Fibroblast of lung (primary cell): ENCODE data around the gene MAL. TPM values are rescaled to one million over a fixed set of nuclear protein-coding genes. Genes with fewer than 3 reads are reported as not detected.

Experiments
- DNase-seq, 2 donors: peaks; one replicate each; pipeline versions ENCODE4 v3.0.0 to v3.0.0-alpha.2; 2010; ENCODE audit warnings: low read depth in 2 of 2
- H2AFZ ChIP-seq: 2 replicates; pipeline ENCODE4 v1.5.1; 2012; ENCODE audit warnings: low read length, control low read depth, inconsistent platforms
- H3K27ac ChIP-seq: 2 replicates; pipeline ENCODE4 v1.5.1; 2011; ENCODE audit warnings: low read length, control low read depth; ENCODE audit not compliant: insufficient read depth
- H3K27me3 ChIP-seq: 2 replicates; pipeline ENCODE4 v1.5.1; 2011; ENCODE audit warnings: mild to moderate bottlenecking, low read length; ENCODE audit not compliant: control insufficient read depth, insufficient read depth
- H3K36me3 ChIP-seq: 2 replicates; pipeline ENCODE4 v1.5.1; 2011; ENCODE audit warnings: low read length; ENCODE audit not compliant: control insufficient read depth, insufficient read depth
- H3K4me1 ChIP-seq: 2 replicates; pipeline ENCODE4 v1.5.1; 2011; ENCODE audit warnings: low read length; ENCODE audit not compliant: control insufficient read depth, insufficient read depth; ENCODE audit errors: extremely low read depth
- H3K4me2 ChIP-seq: 2 replicates; pipeline ENCODE4 v1.5.1; 2011; ENCODE audit warnings: low read length, control low read depth; ENCODE audit not compliant: insufficient read depth; ENCODE audit errors: extremely low read depth
- H3K4me3 ChIP-seq, 4 experiments: fragments of 200-600 bp in 1 of 4; sonication (generic) in 1 of 4; replicated peaks in 1 of 4; 2 replicates each; pipeline ENCODE4 v1.5.1; 2011 to 2016; ENCODE audit warnings: low read length in 4 of 4, low read depth in 3 of 4, mild to moderate bottlenecking in 3 of 4, control low read depth in 2 of 4, inconsistent platforms in 1 of 4, mixed read lengths in 1 of 4; ENCODE audit not compliant: insufficient read depth in 1 of 4; ENCODE audit errors: control extremely low read depth in 1 of 4
- H3K79me2 ChIP-seq: 2 replicates; pipeline ENCODE4 v1.5.1; 2012; ENCODE audit warnings: mild to moderate bottlenecking, low read length, inconsistent platforms; ENCODE audit not compliant: control insufficient read depth, insufficient read depth
- H3K9ac ChIP-seq: 2 replicates; pipeline ENCODE4 v1.5.1; 2011; ENCODE audit warnings: mild to moderate bottlenecking, low read length, control low read depth; ENCODE audit not compliant: insufficient read depth
- H3K9me3 ChIP-seq: 2 replicates; pipeline ENCODE4 v1.5.1; 2012; ENCODE audit warnings: low read depth, low read length; ENCODE audit not compliant: control insufficient read depth, insufficient read depth
- H4K20me1 ChIP-seq: 2 replicates; pipeline ENCODE4 v1.5.1; 2011; ENCODE audit warnings: low read length; ENCODE audit not compliant: control insufficient read depth, insufficient read depth; ENCODE audit errors: extremely low read depth
- EZH2 ChIP-seq: IDR thresholded peaks from 2 replicates; pipeline ENCODE4 v1.5.1; 2012; ENCODE audit warnings: low read length, control low read depth, mild to moderate bottlenecking; ENCODE audit errors: missing control alignments
- polyA plus RNA-seq, 2 donors: library from polyadenylated mRNA; depleted of rRNA in 1 of 2; stranded (reverse) in 1 of 2; unstranded in 1 of 2; fragments of >200 nt; gene quantifications; 2 replicates each; pipeline ENCODE4 v1.2.1, GENCODE V29; 2011 to 2012; ENCODE audit warnings: missing spikeins in 1 of 2
- total RNA-seq: library from RNA; depleted of rRNA; stranded (reverse); fragments of >200 nt; gene quantifications from 2 replicates; pipeline ENCODE4 v1.2.1, GENCODE V29; 2014
- TF ChIP-seq, protein P1 (sequence below), 2 donors: IDR thresholded peaks in 1 of 2; conservative IDR thresholded peaks in 1 of 2; 1 replicate in 1 of 2; 2 replicates in 1 of 2; pipeline ENCODE4 v1.5.1; 2011 to 2012; ENCODE audit warnings: low read length in 2 of 2, control low read depth in 1 of 2, inconsistent platforms in 1 of 2, low read depth in 1 of 2, mild to moderate bottlenecking in 1 of 2

MAL gene
- total and polyA plus RNA-seq, 2 donors (not counting 1 experiment from before 2014, with no cell fraction given), result not detected

DNA sequence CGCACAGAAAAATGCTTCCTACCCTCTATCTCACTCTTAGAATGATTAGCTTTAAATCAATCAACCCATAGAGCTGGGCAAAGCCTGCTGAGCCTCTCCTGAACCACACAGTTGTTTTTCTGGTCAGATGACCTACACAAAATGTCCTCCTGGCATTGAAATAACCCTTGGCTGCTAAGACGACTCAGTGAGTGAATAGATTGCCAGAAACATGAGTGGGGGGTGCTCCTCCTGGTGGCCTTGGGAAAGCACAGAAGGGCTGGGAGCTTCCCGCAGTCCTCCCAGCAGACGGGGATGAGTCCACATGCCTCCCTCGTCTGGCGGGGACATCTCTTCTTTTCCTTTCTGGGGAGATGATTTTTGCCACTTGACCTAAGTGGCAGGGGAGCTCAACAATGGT lies 14.9 kb downstream of the MAL start:
- no peak overlapping the region for H3K4me3 ChIP-seq
- peaks cover 3% of the 10 kb centered on the region for H3K27me3 ChIP-seq
- H3K9me3 ChIP-seq, result no peaks in the 10 kb centered on the region
- no peaks in the 10 kb centered on the region for H3K79me2 ChIP-seq
- TF ChIP-seq, protein P1, sequence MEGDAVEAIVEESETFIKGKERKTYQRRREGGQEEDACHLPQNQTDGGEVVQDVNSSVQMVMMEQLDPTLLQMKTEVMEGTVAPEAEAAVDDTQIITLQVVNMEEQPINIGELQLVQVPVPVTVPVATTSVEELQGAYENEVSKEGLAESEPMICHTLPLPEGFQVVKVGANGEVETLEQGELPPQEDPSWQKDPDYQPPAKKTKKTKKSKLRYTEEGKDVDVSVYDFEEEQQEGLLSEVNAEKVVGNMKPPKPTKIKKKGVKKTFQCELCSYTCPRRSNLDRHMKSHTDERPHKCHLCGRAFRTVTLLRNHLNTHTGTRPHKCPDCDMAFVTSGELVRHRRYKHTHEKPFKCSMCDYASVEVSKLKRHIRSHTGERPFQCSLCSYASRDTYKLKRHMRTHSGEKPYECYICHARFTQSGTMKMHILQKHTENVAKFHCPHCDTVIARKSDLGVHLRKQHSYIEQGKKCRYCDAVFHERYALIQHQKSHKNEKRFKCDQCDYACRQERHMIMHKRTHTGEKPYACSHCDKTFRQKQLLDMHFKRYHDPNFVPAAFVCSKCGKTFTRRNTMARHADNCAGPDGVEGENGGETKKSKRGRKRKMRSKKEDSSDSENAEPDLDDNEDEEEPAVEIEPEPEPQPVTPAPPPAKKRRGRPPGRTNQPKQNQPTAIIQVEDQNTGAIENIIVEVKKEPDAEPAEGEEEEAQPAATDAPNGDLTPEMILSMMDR (conservative IDR thresholded peaks at IDR 0.05 in 1 of 2, IDR thresholded peaks at IDR 0.05 in 1 of 2; ENCODE audit: low read depth in 1 of 2, low read length in 2 of 2), result no peak
- H3K9ac ChIP-seq, result no peak overlapping the region
- no peak for DNase-seq
- no peak overlapping the region for H2AFZ ChIP-seq
- no peak overlapping the region for H3K4me2 ChIP-seq
- H3K4me1 ChIP-seq, result peaks cover 8% of the 10 kb centered on the region
- no peaks in the 10 kb centered on the region for H4K20me1 ChIP-seq
- no peaks in the 10 kb centered on the region for H3K36me3 ChIP-seq
- no peak overlapping the region for H3K27ac ChIP-seq

DNA sequence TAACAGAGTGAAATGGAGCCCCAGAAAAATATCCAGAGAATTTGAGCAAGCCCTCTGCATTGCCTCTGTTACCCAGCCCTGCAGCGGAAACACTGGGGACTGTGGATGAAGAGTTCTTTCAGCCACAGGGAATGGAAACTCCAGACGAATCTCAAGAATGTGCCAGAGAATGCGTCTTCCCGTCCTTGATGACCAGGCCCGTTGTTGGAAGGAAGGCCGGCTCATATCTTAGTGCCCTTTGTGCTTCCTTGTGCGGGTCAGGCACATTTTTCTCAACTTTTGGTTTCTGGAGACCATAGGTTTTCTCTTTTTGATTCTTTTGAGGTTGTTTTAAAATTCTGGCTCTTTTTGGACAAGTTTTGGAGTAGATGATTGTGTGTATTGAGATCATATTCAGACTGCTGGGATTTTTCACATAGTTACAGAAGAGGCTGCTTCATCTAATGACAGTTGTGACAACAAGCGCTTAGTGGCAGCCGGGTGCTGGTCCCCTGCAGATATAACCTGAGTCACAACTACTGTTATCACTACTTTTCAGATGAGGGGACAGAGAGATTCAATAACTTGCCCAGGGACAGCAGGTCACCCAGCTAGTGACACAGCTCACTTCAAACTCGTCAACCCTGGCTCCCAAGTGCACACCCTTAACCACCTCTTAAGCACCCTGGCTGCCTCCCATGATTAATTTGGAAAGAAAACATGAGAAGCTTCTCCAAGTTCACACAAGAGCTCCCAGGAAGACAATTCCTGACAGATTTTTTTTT lies 15.7 kb downstream of the MAL start:
- no peaks in the 10 kb centered on the region for H3K36me3 ChIP-seq
- H3K79me2 ChIP-seq, result no peaks in the 10 kb centered on the region
- H3K9ac ChIP-seq, result no peak overlapping the region
- H3K4me2 ChIP-seq, result no peak overlapping the region
- H3K4me1 ChIP-seq, result peaks cover 8% of the 10 kb centered on the region
- H3K4me3 ChIP-seq, result no peak overlapping the region
- H4K20me1 ChIP-seq, result no peaks in the 10 kb centered on the region
- DNase-seq, result no peak
- TF ChIP-seq, protein P1 (conservative IDR thresholded peaks at IDR 0.05 in 1 of 2, IDR thresholded peaks at IDR 0.05 in 1 of 2; ENCODE audit: low read depth in 1 of 2, low read length in 2 of 2), result no peak
- TF ChIP-seq EZH2, result no peak
- peaks cover 3% of the 10 kb centered on the region for H3K27me3 ChIP-seq
- H3K27ac ChIP-seq, result no peak overlapping the region
- no peaks in the 10 kb centered on the region for H3K9me3 ChIP-seq
- no peak overlapping the region for H2AFZ ChIP-seq

DNA sequence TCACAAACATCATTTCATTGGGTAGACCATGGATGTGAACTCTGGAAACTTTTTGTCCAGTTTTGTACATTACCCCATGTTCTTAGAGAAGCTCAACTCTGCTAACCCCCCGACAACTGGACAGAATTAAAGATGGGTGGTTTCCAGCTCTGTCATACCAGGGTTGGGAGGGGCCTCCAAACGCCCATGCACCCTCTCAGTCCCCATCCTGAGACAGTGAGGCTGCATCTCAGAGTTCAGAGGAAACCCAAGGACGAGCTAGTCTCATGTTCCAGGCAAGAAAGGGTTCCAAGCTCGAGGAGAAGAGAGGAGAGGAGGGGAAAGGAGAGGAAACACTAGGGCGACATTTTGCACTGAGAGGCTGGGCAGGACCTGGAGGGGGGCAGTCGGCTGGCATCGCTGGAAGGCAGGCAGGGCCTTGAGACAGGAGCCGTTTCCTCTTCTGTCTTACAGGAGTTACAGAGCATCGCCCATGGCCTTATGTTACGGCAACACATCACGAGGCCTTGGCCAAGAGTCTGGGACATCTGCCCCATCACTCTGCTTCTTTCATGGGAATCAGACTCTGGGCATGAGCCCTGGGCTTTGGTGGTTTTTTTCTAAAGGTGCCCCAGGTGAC lies 16.4 kb downstream of the MAL start:
- H3K36me3 ChIP-seq, result no peaks in the 10 kb centered on the region
- TF ChIP-seq, protein P1 (conservative IDR thresholded peaks at IDR 0.05 in 1 of 2, IDR thresholded peaks at IDR 0.05 in 1 of 2; ENCODE audit: low read depth in 1 of 2, low read length in 2 of 2), result no peak
- no peak for TF ChIP-seq EZH2
- peaks cover 3% of the 10 kb centered on the region for H3K27me3 ChIP-seq
- H3K9ac ChIP-seq, result no peak overlapping the region
- H2AFZ ChIP-seq, result no peak overlapping the region
- no peak for DNase-seq
- no peaks in the 10 kb centered on the region for H3K79me2 ChIP-seq
- no peak overlapping the region for H3K4me3 ChIP-seq
- no peaks in the 10 kb centered on the region for H4K20me1 ChIP-seq
- H3K4me1 ChIP-seq, result peaks cover 8% of the 10 kb centered on the region
- no peak overlapping the region for H3K27ac ChIP-seq
- H3K4me2 ChIP-seq, result no peak overlapping the region
- no peaks in the 10 kb centered on the region for H3K9me3 ChIP-seq
